HCT116 (cell line): ENCODE data around the gene TMEM82.

Experiments used
- ELF1 ChIP-seq: IDR thresholded peaks from 2 replicates; pipeline ENCODE4 v1.6.1; 2012; ENCODE audit warnings: low read depth, borderline replicate concordance
- EZH2 ChIP-seq: fragments of 200-600 bp; sonication (generic); IDR thresholded peaks from 2 replicates; pipeline ENCODE4 v1.6.1; 2017; ENCODE audit warnings: antibody characterized with exemption, mixed run types
- EZH2phosphoT487 ChIP-seq: fragments of 200-600 bp; IDR thresholded peaks from 2 replicates; pipeline ENCODE4 v1.6.1; 2018; ENCODE audit warnings: antibody characterized with exemption, borderline replicate concordance
- MAX ChIP-seq: IDR thresholded peaks from 2 replicates; pipeline ENCODE4 v1.6.1; 2012
- POLR2A ChIP-seq: IDR thresholded peaks from 2 replicates; pipeline ENCODE4 v1.7.0; 2011; ENCODE audit warnings: borderline replicate concordance; ENCODE audit not compliant: insufficient read depth, insufficient read length; ENCODE audit errors: extremely low read depth
- POLR2AphosphoS5 ChIP-seq: IDR thresholded peaks from 2 replicates; pipeline ENCODE4 v1.6.1; 2011; ENCODE audit warnings: mild to moderate bottlenecking, low read depth, low read length, moderate library complexity
- SP1 ChIP-seq: IDR thresholded peaks from 2 replicates; pipeline ENCODE4 v1.6.1; 2012; ENCODE audit warnings: low read depth
- TF ChIP-seq, protein P1 (sequence below), 3 experiments: fragments of 200-600 bp in 1 of 3; sonication (generic) in 1 of 3; IDR thresholded peaks in 2 of 3; conservative IDR thresholded peaks in 1 of 3; 2 replicates each; pipeline ENCODE4 v1.5.1; 2012 to 2017; ENCODE audit warnings: low read depth in 2 of 3, low read length in 2 of 3, antibody characterized with exemption in 1 of 3, borderline replicate concordance in 1 of 3, control low read depth in 1 of 3, mild to moderate bottlenecking in 1 of 3, mixed read lengths in 1 of 3, mixed run types in 1 of 3, moderate library complexity in 1 of 3; ENCODE audit not compliant: insufficient read depth in 1 of 3

GRCh38 chr1:15750924-15751323, 8.6 kb downstream of the TMEM82 start:
- TF ChIP-seq POLR2A (no peak), SP1 (no peak), EZH2 (no peak), POLR2AphosphoS5 (no peak), MAX (no peak), EZH2phosphoT487 (no peak), ELF1 (no peak)
- TF ChIP-seq, protein P1, sequence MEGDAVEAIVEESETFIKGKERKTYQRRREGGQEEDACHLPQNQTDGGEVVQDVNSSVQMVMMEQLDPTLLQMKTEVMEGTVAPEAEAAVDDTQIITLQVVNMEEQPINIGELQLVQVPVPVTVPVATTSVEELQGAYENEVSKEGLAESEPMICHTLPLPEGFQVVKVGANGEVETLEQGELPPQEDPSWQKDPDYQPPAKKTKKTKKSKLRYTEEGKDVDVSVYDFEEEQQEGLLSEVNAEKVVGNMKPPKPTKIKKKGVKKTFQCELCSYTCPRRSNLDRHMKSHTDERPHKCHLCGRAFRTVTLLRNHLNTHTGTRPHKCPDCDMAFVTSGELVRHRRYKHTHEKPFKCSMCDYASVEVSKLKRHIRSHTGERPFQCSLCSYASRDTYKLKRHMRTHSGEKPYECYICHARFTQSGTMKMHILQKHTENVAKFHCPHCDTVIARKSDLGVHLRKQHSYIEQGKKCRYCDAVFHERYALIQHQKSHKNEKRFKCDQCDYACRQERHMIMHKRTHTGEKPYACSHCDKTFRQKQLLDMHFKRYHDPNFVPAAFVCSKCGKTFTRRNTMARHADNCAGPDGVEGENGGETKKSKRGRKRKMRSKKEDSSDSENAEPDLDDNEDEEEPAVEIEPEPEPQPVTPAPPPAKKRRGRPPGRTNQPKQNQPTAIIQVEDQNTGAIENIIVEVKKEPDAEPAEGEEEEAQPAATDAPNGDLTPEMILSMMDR (IDR thresholded peaks at IDR 0.05 in 2 of 3, conservative IDR thresholded peaks at IDR 0.05 in 1 of 3; ENCODE audit: borderline replicate concordance in 1 of 3, insufficient read depth in 1 of 3, low read depth in 2 of 3, low read length in 2 of 3): no peak
